ENCODE results near the gene CFAP65.

CFAP65 gene

DNA sequence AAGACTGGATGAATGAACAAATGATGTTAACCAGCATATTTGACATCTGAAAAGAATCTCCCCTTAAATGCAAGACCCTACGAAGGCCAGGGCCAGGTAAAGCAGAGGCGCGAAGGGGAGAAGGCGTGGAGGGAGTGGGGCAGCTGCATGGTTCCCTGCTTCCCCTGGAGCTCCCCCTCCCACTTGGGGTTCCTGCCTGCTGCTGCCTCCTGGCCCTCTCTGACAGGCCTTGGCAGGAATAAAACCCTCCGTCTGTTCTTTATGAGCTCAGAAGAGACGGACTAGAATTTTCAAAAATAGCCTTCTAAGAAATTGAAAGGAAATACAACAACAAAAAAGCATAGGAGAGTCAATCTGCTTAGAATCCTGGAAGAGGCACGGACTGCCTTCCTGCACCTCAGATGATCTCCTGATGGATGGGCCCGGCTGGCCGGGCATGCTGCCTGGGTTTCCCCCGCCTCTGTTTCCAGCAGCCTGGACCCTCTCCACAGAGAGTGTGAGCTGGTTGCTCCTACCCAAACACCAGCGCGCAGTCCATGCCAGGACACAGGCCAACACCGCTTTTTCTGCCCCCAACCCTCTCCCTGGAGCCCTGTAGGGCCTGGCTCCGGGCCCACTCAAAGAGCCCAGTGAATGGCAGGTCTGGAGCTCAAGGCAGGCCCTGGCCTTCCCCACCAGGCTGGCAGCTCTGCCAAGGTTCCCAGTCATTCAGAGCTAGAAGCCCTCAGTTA, 23.9 kb downstream of the CFAP65 start:
- DNase-seq (ENCODE audit: low read depth in 2 of 2): no peak
- H3K4me3 ChIP-seq (replicated peaks in 1 of 2; ENCODE audit: low read depth in 2 of 2, low read length in 2 of 2): no peak overlapping the region
- TF ChIP-seq, protein P1, sequence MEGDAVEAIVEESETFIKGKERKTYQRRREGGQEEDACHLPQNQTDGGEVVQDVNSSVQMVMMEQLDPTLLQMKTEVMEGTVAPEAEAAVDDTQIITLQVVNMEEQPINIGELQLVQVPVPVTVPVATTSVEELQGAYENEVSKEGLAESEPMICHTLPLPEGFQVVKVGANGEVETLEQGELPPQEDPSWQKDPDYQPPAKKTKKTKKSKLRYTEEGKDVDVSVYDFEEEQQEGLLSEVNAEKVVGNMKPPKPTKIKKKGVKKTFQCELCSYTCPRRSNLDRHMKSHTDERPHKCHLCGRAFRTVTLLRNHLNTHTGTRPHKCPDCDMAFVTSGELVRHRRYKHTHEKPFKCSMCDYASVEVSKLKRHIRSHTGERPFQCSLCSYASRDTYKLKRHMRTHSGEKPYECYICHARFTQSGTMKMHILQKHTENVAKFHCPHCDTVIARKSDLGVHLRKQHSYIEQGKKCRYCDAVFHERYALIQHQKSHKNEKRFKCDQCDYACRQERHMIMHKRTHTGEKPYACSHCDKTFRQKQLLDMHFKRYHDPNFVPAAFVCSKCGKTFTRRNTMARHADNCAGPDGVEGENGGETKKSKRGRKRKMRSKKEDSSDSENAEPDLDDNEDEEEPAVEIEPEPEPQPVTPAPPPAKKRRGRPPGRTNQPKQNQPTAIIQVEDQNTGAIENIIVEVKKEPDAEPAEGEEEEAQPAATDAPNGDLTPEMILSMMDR (IDR thresholded peaks at IDR 0.05; ENCODE audit: low read depth, low read length): no peak

DNA sequence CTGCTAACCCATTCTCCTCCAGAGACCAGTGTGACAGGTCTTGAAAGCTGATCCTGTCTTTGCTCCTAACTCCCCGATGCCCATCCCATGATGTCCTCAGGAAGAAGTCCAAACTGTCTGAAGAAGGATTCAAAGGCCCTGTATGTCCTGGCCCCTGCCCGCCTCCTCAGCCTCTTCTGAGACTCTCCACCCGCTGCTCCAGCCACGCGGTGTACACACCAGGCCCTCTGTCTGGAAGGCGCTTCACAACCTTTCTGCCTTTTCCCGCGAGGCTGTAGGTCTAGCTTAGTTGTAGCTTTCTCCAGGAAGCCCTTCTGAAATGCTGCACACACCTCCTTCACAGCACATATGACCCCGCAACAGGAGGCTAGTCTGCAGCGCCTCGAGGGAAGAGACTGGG, 24.6 kb downstream of the CFAP65 start:
- DNase-seq (ENCODE audit: low read depth in 2 of 2): no peak
- no peak overlapping the region for H3K4me3 ChIP-seq (replicated peaks in 1 of 2; ENCODE audit: low read depth in 2 of 2, low read length in 2 of 2)
- TF ChIP-seq, protein P1 (IDR thresholded peaks at IDR 0.05; ENCODE audit: low read depth, low read length): no peak

DNA sequence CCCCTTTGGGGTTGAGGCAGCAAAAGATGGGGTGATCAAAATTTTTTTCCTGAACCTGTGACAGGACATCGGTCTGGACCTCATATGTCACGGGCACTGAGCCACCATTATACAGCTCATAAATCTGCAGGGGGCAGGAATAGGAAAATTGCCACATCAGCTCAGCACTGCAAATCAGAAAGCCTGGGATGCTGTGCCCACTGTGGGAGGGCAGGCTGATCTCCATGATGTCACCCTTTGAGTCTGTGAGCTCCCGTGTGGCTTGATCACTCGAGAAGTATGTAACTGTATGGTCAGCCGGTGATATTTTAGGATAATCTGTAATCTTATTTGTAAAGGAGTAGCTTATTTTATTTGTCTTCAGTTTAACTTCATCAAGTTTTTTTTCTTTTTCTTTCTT, 30.4 kb downstream of the CFAP65 start:
- DNase-seq (ENCODE audit: low read depth in 2 of 2): no peak
- H3K4me3 ChIP-seq (replicated peaks in 1 of 2; ENCODE audit: low read depth in 2 of 2, low read length in 2 of 2): no peak overlapping the region
- TF ChIP-seq, protein P1 (IDR thresholded peaks at IDR 0.05; ENCODE audit: low read depth, low read length): no peak

DNA sequence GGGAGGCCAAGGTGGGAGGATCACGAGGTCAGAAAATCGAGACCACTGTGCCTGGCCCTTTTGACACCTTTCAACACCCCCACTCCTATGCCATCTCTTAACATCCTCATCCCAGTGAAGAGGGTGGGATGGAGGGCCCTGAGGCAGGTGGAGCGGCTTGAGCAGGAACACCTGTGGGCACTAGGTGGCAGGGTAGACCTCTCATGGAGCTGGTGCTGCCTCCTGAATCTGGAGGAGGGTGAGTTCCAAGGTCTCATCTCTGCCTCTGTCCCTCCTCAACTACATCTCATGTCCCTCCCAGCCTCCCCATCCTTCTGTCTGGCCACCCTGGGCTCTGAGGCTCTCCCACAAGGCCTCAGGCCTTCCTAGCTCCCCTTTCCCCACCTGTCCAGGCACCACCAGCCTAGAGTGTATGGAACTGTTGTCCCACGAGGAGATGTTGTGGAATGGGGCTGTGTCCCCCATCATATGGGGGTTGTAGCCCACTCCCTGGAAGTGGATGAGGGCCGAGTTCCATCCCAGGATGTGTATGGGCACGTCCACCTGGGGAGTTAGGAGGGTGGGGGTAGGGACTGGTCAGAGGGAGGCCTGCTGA, 31.1 kb downstream of the CFAP65 start:
- TF ChIP-seq, protein P1 (IDR thresholded peaks at IDR 0.05; ENCODE audit: low read depth, low read length): peak; percentile 36
- no peak for DNase-seq (ENCODE audit: low read depth in 2 of 2)
- H3K4me3 ChIP-seq (replicated peaks in 1 of 2; ENCODE audit: low read depth in 2 of 2, low read length in 2 of 2): no peak overlapping the region

DNA sequence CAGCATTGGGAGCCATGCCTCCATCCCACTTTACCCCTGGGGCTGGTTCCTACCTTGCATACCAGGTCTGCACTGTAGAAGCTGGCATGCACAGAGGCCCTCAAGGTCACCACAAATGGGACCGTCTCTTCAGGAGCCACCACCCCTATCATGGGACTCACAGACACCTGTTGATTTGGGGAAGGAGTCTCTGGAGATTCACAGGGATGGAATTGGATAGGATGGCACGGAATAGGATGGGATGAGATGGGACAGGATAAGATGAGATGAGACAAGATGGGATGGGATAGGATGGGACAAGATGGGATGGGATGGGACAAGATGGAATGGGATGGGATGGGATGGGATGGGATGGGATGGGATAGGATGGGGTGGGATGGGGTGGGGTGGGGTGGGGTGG, 32.0 kb downstream of the CFAP65 start:
- no peak for DNase-seq (ENCODE audit: low read depth in 2 of 2)
- H3K4me3 ChIP-seq (replicated peaks in 1 of 2; ENCODE audit: low read depth in 2 of 2, low read length in 2 of 2): no peak overlapping the region
- TF ChIP-seq, protein P1 (IDR thresholded peaks at IDR 0.05; ENCODE audit: low read depth, low read length): no peak

DNA sequence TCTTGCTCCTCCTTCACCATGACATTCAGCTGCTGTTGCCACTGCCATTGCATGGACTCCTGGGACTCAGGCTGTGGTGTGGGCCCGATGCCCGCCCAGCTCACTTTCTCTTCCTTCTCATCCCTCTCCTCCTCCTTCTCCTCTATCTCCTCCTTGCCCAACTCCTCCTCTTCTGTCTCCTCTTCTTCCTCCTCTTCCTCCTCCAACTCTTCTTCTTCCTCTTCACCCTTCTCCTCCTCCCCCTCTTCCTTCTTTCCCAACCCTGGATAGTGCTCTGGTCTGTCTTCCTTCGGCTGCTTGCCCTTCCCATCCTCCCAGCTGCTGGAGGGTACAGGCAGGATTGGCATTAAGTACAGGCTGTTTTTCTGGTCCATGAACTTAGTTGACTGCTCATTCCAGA, 37.3 kb downstream of the CFAP65 start:
- TF ChIP-seq, protein P1 (IDR thresholded peaks at IDR 0.05; ENCODE audit: low read depth, low read length): no peak
- no peak for DNase-seq (ENCODE audit: low read depth in 2 of 2)
- no peak overlapping the region for H3K4me3 ChIP-seq (replicated peaks in 1 of 2; ENCODE audit: low read depth in 2 of 2, low read length in 2 of 2)
